ENCODE data around the gene DAZAP1. TPM values are rescaled to one million over a fixed set of nuclear protein-coding genes. Genes with fewer than 3 reads are reported as not detected.
A peak's percentile ranks its signal among the peaks of the same experiment; 100 is the strongest.

DAZAP1 gene
- total and polyA plus RNA-seq, 8 donors: 35.3 to 67.4 (median 55.1) TPM

GRCh38 chr19:1382250-1382649 is 25.1 kb upstream of the DAZAP1 start:
- no peaks in the 10 kb centered on the region for H3K27me3 ChIP-seq
- ATAC-seq (no peak), FAIRE-seq (no peak), DNase-seq (no peak)
- H3K9me3 ChIP-seq: no peaks in the 10 kb centered on the region
- H3K36me3 ChIP-seq: peaks cover 0 to 1% (median 0%) of the 10 kb centered on the region in 3 donors
- no peak overlapping the region for H3K4me3 ChIP-seq
- intact Hi-C loops (cut with DNase I): no loop called here
- 73 to 86% methylated on average over 3 of the region's 3 CpGs for WGBS, 2 donors
- TF ChIP-seq CTCF (IDR thresholded peaks at IDR 0.05): no peak
- peaks cover 6 to 19% (median 19%) of the 10 kb centered on the region in 3 donors for H3K4me1 ChIP-seq
- no peak overlapping the region for H3K27ac ChIP-seq

- Histone ChIP-seq H3K4me1 (peaks cover 6 to 19% (median 19%) of the 10 kb centered on the region in 3 donors), H3K4me3 (no peak overlapping the region), H3K27me3 (no peaks in the 10 kb centered on the region), H3K36me3 (no peaks in the 10 kb centered on the region), H3K27ac (peak overlapping the region in 1 of 4 donors; percentile 85), H3K9me3 (no peaks in the 10 kb centered on the region)
- ATAC-seq (no peak), DNase-seq (no peak), FAIRE-seq (no peak)
- intact Hi-C loops (cut with DNase I): no loop called here
- no peak for TF ChIP-seq CTCF (IDR thresholded peaks at IDR 0.05)
- 11 to 13% methylated on average over 9 of the region's 9 CpGs for WGBS, 2 donors
Measured at GRCh38 chr19:1383017-1383311, 24.4 kb upstream of the DAZAP1 start.

- peaks cover 6 to 19% (median 19%) of the 10 kb centered on the region in 3 donors for H3K4me1 ChIP-seq
- peak within 1 kb of the TSS; percentile 54 to 90 (median 82) for H3K27ac ChIP-seq
- TF ChIP-seq CTCF (IDR thresholded peaks at IDR 0.05): no peak
- no peaks in the 10 kb centered on the region for H3K27me3 ChIP-seq
- ATAC-seq (peak; percentile 92 to 95 (median 94)), FAIRE-seq (no peak), DNase-seq (peak; percentile 86 to 99 (median 94))
- intact Hi-C loops (cut with DNase I): no loop called here
- no peaks in the 10 kb centered on the region for H3K9me3 ChIP-seq
- WGBS, 2 donors: 0 to 1% methylated on average over 82 to 90 of the region's 90 CpGs
- no peaks in the 10 kb centered on the region for H3K36me3 ChIP-seq
- H3K4me3 ChIP-seq: peak within 1 kb of the TSS; percentile 53 to 99 (median 92)
Measured at GRCh38 chr19:1383312-1384084, 23.9 kb upstream of the DAZAP1 start, which contains the start of gene NDUFS7. NDUFS7 (plus strand) TSS chr19:1383907; CDS start chr19:1383927, 20 bp downstream.

GRCh38 chr19:1384085-1384462 is 23.3 kb upstream of the DAZAP1 start:
- Histone ChIP-seq H3K36me3 (peaks cover 0 to 6% (median 5%) of the 10 kb centered on the region in 3 donors), H3K27me3 (no peaks in the 10 kb centered on the region), H3K9me3 (no peaks in the 10 kb centered on the region), H3K4me3 (peak overlapping the region; percentile 53 to 99 (median 92)), H3K27ac (peak overlapping the region; percentile 54 to 90 (median 82)), H3K4me1 (peaks cover 6 to 19% (median 19%) of the 10 kb centered on the region in 3 donors)
- peak in 1 of 4 donors; percentile 0 for ATAC-seq
- DNase-seq: no peak
- intact Hi-C loops (cut with DNase I): no loop called here
- no peak for TF ChIP-seq CTCF (IDR thresholded peaks at IDR 0.05)
- 0 to 1% methylated on average over 23 of the region's 23 CpGs for WGBS, 2 donors
- FAIRE-seq: no peak

Measured in pancreas (tissue), 10 donors.